ENCODE measurements around the gene ENOPH1. TPM values are rescaled to one million over a fixed set of nuclear protein-coding genes. Genes with fewer than 3 reads are reported as not detected.
A peak's percentile ranks its signal among the peaks of the same experiment; 100 is the strongest.

ENOPH1 gene
- total and polyA plus RNA-seq, 9 of the 15 experiments (the other 6 are each of a cell fraction or from before 2014, with no cell fraction given), result 29.8 to 71.4 (median 48.9) TPM

- TF ChIP-seq LCOR (CRISPR knock-in tag; IDR thresholded peaks at IDR 0.05), result no peak
- TF ChIP-seq GTF3C2 (IDR thresholded peaks at IDR 0.05; ENCODE audit: borderline replicate concordance, extremely low read depth, insufficient read length), result no peak
- TF ChIP-seq ZC3H11A (IDR thresholded peaks at IDR 0.05; ENCODE audit: low read depth, low read length), result no peak
- no peak for TF ChIP-seq DMBX1 (CRISPR knock-in tag; IDR thresholded peaks at IDR 0.05; ENCODE audit: borderline replicate concordance)
- TF ChIP-seq RUNX1 (IDR thresholded peaks at IDR 0.05; ENCODE audit: low read depth), result no peak
- peak; percentile 45 for TF ChIP-seq ELF1 (tag; IDR thresholded peaks at IDR 0.05)
- no peak for TF ChIP-seq CBX5 (IDR thresholded peaks at IDR 0.05; ENCODE audit: borderline replicate concordance, low read depth)
- TF ChIP-seq ZEB2 (IDR thresholded peaks at IDR 0.05), result no peak
- TF ChIP-seq BCL6 (CRISPR knock-in tag; IDR thresholded peaks at IDR 0.05), result no peak
- TF ChIP-seq ZNF134 (CRISPR knock-in tag; conservative IDR thresholded peaks at IDR 0.05), result no peak
- no peak; the same call in 1 of the 2 replicates for TF ChIP-seq CBX1 (IDR thresholded peaks at IDR 0.05; ENCODE audit: low read depth)
- TF ChIP-seq TRIM24 (IDR thresholded peaks at IDR 0.05), result no peak
- no peak for TF ChIP-seq SREBF2 (CRISPR knock-in tag; IDR thresholded peaks at IDR 0.05)
- no peak; the same call in 1 of the 2 replicates for TF ChIP-seq HNRNPL (IDR thresholded peaks at IDR 0.05; ENCODE audit: low read depth, low read length)
- TF ChIP-seq, protein P1, sequence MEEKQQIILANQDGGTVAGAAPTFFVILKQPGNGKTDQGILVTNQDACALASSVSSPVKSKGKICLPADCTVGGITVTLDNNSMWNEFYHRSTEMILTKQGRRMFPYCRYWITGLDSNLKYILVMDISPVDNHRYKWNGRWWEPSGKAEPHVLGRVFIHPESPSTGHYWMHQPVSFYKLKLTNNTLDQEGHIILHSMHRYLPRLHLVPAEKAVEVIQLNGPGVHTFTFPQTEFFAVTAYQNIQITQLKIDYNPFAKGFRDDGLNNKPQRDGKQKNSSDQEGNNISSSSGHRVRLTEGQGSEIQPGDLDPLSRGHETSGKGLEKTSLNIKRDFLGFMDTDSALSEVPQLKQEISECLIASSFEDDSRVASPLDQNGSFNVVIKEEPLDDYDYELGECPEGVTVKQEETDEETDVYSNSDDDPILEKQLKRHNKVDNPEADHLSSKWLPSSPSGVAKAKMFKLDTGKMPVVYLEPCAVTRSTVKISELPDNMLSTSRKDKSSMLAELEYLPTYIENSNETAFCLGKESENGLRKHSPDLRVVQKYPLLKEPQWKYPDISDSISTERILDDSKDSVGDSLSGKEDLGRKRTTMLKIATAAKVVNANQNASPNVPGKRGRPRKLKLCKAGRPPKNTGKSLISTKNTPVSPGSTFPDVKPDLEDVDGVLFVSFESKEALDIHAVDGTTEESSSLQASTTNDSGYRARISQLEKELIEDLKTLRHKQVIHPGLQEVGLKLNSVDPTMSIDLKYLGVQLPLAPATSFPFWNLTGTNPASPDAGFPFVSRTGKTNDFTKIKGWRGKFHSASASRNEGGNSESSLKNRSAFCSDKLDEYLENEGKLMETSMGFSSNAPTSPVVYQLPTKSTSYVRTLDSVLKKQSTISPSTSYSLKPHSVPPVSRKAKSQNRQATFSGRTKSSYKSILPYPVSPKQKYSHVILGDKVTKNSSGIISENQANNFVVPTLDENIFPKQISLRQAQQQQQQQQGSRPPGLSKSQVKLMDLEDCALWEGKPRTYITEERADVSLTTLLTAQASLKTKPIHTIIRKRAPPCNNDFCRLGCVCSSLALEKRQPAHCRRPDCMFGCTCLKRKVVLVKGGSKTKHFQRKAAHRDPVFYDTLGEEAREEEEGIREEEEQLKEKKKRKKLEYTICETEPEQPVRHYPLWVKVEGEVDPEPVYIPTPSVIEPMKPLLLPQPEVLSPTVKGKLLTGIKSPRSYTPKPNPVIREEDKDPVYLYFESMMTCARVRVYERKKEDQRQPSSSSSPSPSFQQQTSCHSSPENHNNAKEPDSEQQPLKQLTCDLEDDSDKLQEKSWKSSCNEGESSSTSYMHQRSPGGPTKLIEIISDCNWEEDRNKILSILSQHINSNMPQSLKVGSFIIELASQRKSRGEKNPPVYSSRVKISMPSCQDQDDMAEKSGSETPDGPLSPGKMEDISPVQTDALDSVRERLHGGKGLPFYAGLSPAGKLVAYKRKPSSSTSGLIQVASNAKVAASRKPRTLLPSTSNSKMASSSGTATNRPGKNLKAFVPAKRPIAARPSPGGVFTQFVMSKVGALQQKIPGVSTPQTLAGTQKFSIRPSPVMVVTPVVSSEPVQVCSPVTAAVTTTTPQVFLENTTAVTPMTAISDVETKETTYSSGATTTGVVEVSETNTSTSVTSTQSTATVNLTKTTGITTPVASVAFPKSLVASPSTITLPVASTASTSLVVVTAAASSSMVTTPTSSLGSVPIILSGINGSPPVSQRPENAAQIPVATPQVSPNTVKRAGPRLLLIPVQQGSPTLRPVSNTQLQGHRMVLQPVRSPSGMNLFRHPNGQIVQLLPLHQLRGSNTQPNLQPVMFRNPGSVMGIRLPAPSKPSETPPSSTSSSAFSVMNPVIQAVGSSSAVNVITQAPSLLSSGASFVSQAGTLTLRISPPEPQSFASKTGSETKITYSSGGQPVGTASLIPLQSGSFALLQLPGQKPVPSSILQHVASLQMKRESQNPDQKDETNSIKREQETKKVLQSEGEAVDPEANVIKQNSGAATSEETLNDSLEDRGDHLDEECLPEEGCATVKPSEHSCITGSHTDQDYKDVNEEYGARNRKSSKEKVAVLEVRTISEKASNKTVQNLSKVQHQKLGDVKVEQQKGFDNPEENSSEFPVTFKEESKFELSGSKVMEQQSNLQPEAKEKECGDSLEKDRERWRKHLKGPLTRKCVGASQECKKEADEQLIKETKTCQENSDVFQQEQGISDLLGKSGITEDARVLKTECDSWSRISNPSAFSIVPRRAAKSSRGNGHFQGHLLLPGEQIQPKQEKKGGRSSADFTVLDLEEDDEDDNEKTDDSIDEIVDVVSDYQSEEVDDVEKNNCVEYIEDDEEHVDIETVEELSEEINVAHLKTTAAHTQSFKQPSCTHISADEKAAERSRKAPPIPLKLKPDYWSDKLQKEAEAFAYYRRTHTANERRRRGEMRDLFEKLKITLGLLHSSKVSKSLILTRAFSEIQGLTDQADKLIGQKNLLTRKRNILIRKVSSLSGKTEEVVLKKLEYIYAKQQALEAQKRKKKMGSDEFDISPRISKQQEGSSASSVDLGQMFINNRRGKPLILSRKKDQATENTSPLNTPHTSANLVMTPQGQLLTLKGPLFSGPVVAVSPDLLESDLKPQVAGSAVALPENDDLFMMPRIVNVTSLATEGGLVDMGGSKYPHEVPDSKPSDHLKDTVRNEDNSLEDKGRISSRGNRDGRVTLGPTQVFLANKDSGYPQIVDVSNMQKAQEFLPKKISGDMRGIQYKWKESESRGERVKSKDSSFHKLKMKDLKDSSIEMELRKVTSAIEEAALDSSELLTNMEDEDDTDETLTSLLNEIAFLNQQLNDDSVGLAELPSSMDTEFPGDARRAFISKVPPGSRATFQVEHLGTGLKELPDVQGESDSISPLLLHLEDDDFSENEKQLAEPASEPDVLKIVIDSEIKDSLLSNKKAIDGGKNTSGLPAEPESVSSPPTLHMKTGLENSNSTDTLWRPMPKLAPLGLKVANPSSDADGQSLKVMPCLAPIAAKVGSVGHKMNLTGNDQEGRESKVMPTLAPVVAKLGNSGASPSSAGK (IDR thresholded peaks at IDR 0.05), result no peak
- no peak for TF ChIP-seq NEUROD1 (IDR thresholded peaks at IDR 0.05; ENCODE audit: borderline replicate concordance, low read depth, low read length, partially characterized antibody)
- TF ChIP-seq ZNF197 (CRISPR knock-in tag; IDR thresholded peaks at IDR 0.05; ENCODE audit: low read depth), result 0 out of 2 replicates have a peak, but pooled peaks have one; percentile 24
Observed at GRCh38 chr4:82429728-82430192, 630 bp upstream of the ENOPH1 start (continued).
